Fibroblast of lung (primary cell): ENCODE measurements around the gene PRDM7.

ENCODE experiments used
- CTCF ChIP-seq, 2 donors: IDR thresholded peaks in 1 of 2; conservative IDR thresholded peaks in 1 of 2; 1 replicate in 1 of 2; 2 replicates in 1 of 2; pipeline ENCODE4 v1.5.1; 2011 to 2012; ENCODE audit warnings: low read length in 2 of 2, control low read depth in 1 of 2, inconsistent platforms in 1 of 2, low read depth in 1 of 2, mild to moderate bottlenecking in 1 of 2
- EZH2 ChIP-seq: IDR thresholded peaks from 2 replicates; pipeline ENCODE4 v1.5.1; 2012; ENCODE audit warnings: low read length, control low read depth, mild to moderate bottlenecking; ENCODE audit errors: missing control alignments

- no peak for TF ChIP-seq EZH2
- no peak for TF ChIP-seq CTCF (conservative IDR thresholded peaks at IDR 0.05 in 1 of 2, IDR thresholded peaks at IDR 0.05 in 1 of 2; ENCODE audit: low read depth in 1 of 2, low read length in 2 of 2)
These were observed 43.7 kb downstream of the PRDM7 start for GRCh38 chr16:90033387-90033786.
